Endothelial cell of umbilical vein (primary cell): Measurements from ENCODE around the gene NBEAL2. TPM values are rescaled to one million over a fixed set of nuclear protein-coding genes. Genes with fewer than 3 reads are reported as not detected.

Experiments used
- BruUV-seq: library from RNA; stranded (reverse); fragments of 400-500 nt; replicated peaks from 2 replicates; lab custom pipeline; 2021; lab: Mats Ljungman, UMichigan
- CTCF ChIA-PET: fragments of 300-600, 350-600 bp; sonication (Branson Sonifier 250); formaldehyde crosslinking; loops from one replicate; lab custom pipeline; 2021; ENCODE audit warnings: antibody characterized with exemption, inconsistent platforms; lab: Charles Lee
- POLR2A ChIA-PET: fragments of 300-600, 350-600 bp; sonication (Branson Sonifier 250); formaldehyde crosslinking; loops from one replicate; lab custom pipeline; 2021; ENCODE audit warnings: antibody characterized with exemption, inconsistent platforms; lab: Charles Lee
- DNase-seq: peaks from one replicate; pipeline ENCODE4 v3.0.0-alpha.2; 2011; ENCODE audit warnings: low read depth, low spot score
- FAIRE-seq: peaks from 2 replicates; lab custom pipeline; 2011; peaks lifted over from hg19 to GRCh38; lab: Jason Lieb, UNC
- H2AFZ ChIP-seq: 2 replicates; pipeline ENCODE4 v1.6.0; 2012; ENCODE audit warnings: low read depth, low read length, control low read depth, inconsistent platforms
- H3K27ac ChIP-seq: 2 replicates; pipeline ENCODE4 v1.5.1; 2011; ENCODE audit warnings: low read depth, mild to moderate bottlenecking, control low read depth, low read length, moderate library complexity; ENCODE audit not compliant: insufficient read depth
- H3K27me3 ChIP-seq, 2 experiments: 2 replicates each; pipeline versions ENCODE4 v1.6.0 to v1.6.1; 2011; ENCODE audit warnings: low read length in 2 of 2, mixed read lengths in 1 of 2; ENCODE audit not compliant: control insufficient read depth in 2 of 2, insufficient read depth in 2 of 2
- H3K36me3 ChIP-seq, 2 experiments: 2 replicates in 1 of 2; 3 replicates in 1 of 2; pipeline ENCODE4 v1.5.1; 2011; ENCODE audit warnings: low read length in 2 of 2, mild to moderate bottlenecking in 1 of 2, moderate library complexity in 1 of 2; ENCODE audit not compliant: control insufficient read depth in 2 of 2, insufficient read depth in 2 of 2; ENCODE audit errors: extremely low read depth in 1 of 2
- H3K4me1 ChIP-seq: 3 replicates; pipeline ENCODE4 v1.5.1; 2011; ENCODE audit warnings: mild to moderate bottlenecking, low read length; ENCODE audit not compliant: control insufficient read depth, insufficient read depth; ENCODE audit errors: extremely low read depth
- H3K4me2 ChIP-seq: 2 replicates; pipeline ENCODE4 v1.6.1; 2011; ENCODE audit warnings: low read length, control low read depth, mixed read lengths; ENCODE audit not compliant: insufficient read depth
- H3K4me3 ChIP-seq, 3 experiments: fragments of 200-600 bp in 1 of 3; sonication (generic), shearing (Covaris generic) in 1 of 3; replicated peaks in 1 of 3; 2 replicates each; pipeline ENCODE4 v1.5.1; 2011 to 2016; ENCODE audit warnings: control low read depth in 3 of 3, low read length in 3 of 3, mild to moderate bottlenecking in 2 of 3, inconsistent platforms in 1 of 3, low read depth in 1 of 3, moderate library complexity in 1 of 3; ENCODE audit not compliant: insufficient read depth in 1 of 3
- H3K79me2 ChIP-seq: 2 replicates; pipeline ENCODE4 v1.6.0; 2012; ENCODE audit warnings: low read length, inconsistent platforms; ENCODE audit not compliant: control insufficient read depth, insufficient read depth
- H3K9ac ChIP-seq: replicated peaks from 2 replicates; pipeline ENCODE3; 2011; ENCODE audit warnings: low read length, control low read depth; ENCODE audit not compliant: insufficient read depth; ENCODE audit errors: extremely low read depth
- H3K9me1 ChIP-seq: replicated peaks from 3 replicates; pipeline ENCODE4 v1.6.0; 2011; ENCODE audit warnings: mild to moderate bottlenecking, low read length; ENCODE audit not compliant: control insufficient read depth, insufficient read depth; ENCODE audit errors: extremely low read depth
- H3K9me3 ChIP-seq: replicated peaks from 2 replicates; pipeline ENCODE4 v1.5.1; 2012; ENCODE audit warnings: low read length, inconsistent platforms; ENCODE audit not compliant: control insufficient read depth, insufficient read depth
- H4K20me1 ChIP-seq: replicated peaks from 2 replicates; pipeline ENCODE3; 2011; ENCODE audit warnings: mild to moderate bottlenecking, low read length; ENCODE audit not compliant: control insufficient read depth, insufficient read depth; ENCODE audit errors: extremely low read depth
- CTCF ChIP-seq, 2 donors: IDR thresholded peaks; 1 replicate in 1 of 2; 2 replicates in 1 of 2; pipeline ENCODE4 v1.5.1; 2011; ENCODE audit warnings: low read length in 2 of 2, mild to moderate bottlenecking in 2 of 2, moderate library complexity in 2 of 2, control low read depth in 1 of 2, inconsistent platforms in 1 of 2, low read depth in 1 of 2; ENCODE audit not compliant: insufficient read depth in 1 of 2; ENCODE audit errors: extremely low read depth in 1 of 2
- EZH2 ChIP-seq: IDR thresholded peaks from 2 replicates; pipeline ENCODE4 v1.6.1; 2012; ENCODE audit warnings: borderline replicate concordance, low read depth, mild to moderate bottlenecking, moderate library complexity, low read length, inconsistent platforms; ENCODE audit not compliant: severe bottlenecking
- FOS ChIP-seq: IDR thresholded peaks from 2 replicates; pipeline ENCODE4 v1.6.1; 2011; ENCODE audit warnings: mild to moderate bottlenecking, low read length, moderate library complexity, borderline replicate concordance; ENCODE audit not compliant: insufficient read depth
- GATA2 ChIP-seq: IDR thresholded peaks from 2 replicates; pipeline ENCODE4 v1.7.0; 2011; ENCODE audit warnings: low read depth, mild to moderate bottlenecking, moderate library complexity, mixed read lengths, low read length; ENCODE audit not compliant: insufficient read length, insufficient read depth
- JUN ChIP-seq: IDR thresholded peaks from 2 replicates; pipeline ENCODE4 v1.6.1; 2011; ENCODE audit warnings: borderline replicate concordance, low read depth; ENCODE audit not compliant: insufficient read length, insufficient read depth
- MAX ChIP-seq: IDR thresholded peaks from 2 replicates; pipeline ENCODE4 v1.6.1; 2011; ENCODE audit not compliant: insufficient read depth, insufficient read length
- MYC ChIP-seq: IDR thresholded peaks from one replicate; pipeline ENCODE4 v1.6.1; 2011; ENCODE audit warnings: mild to moderate bottlenecking, low read depth, low read length
- POLR2A ChIP-seq: IDR thresholded peaks from 2 replicates; pipeline ENCODE4 v1.6.1; 2012; ENCODE audit warnings: low read depth, mild to moderate bottlenecking, control low read depth, low read length
- POLR2AphosphoS5 ChIP-seq: IDR thresholded peaks from 2 replicates; pipeline ENCODE4 v1.6.1; 2012; ENCODE audit warnings: low read depth, mild to moderate bottlenecking, control low read depth, low read length, moderate library complexity; ENCODE audit not compliant: insufficient read depth
- dilution Hi-C: fragments of 300-500 bp; cut with MboI; formaldehyde crosslinking; loops from one replicate; pipeline ENCODE4 v1.15.0; 2019; ENCODE audit warnings: low sequenced_read_pairs; ENCODE audit not compliant: extremely low pct_ligation_motif_present
- intact Hi-C: fragments of 100-400 bp; cut with micrococcal nuclease; formaldehyde crosslinking; loops from one replicate; pipeline ENCODE4 v1.10.0; 2022
- polyA plus RNA-seq, 4 experiments: library from polyadenylated mRNA; depleted of rRNA in 3 of 4; stranded (reverse) in 3 of 4; unstranded in 1 of 4; fragments of >200 nt; gene quantifications; 2 replicates each; pipeline versions ENCODE4 v1.2.1 to v1.2.3, GENCODE V29; 2011 to 2012; ENCODE audit warnings: missing spikeins in 1 of 4
- total RNA-seq: library from RNA; stranded (reverse); gene quantifications from 2 replicates; pipeline ENCODE4 v1.2.3, GENCODE V29; 2021

NBEAL2 gene
- total and polyA plus RNA-seq, 2 donors (not counting 3 experiments of a cell fraction or from before 2014, with no cell fraction given), result 48.0 to 84.7 TPM

- Histone ChIP-seq H3K79me2 (no peaks in the 10 kb centered on the region), H3K4me2 (no peak overlapping the region), H3K4me3 (no peak overlapping the region), H3K27me3 (no peaks in the 10 kb centered on the region), H3K27ac (peak overlapping the region; percentile 6), H2AFZ (no peak overlapping the region), H3K4me1 (peaks cover 11% of the 10 kb centered on the region), H3K36me3 (peaks cover 6 to 19% of the 10 kb centered on the region in 2 experiments), H4K20me1 (no peaks in the 10 kb centered on the region), H3K9me3 (no peaks in the 10 kb centered on the region), H3K9ac (no peak overlapping the region), H3K9me1 (no peaks in the 10 kb centered on the region)
- intact Hi-C loops (loop anchor here (10.0 kb wide), 1 partner anchor 358 kb away; no protein-coding TSS in a partner anchor), dilution Hi-C loops (no loop called here)
- no peak for TF ChIP-seq FOS
- TF ChIP-seq POLR2AphosphoS5, result no peak
- no peak for TF ChIP-seq POLR2A
- no peak for TF ChIP-seq MAX
- TF ChIP-seq JUN, result no peak
- TF ChIP-seq GATA2, result no peak
- no peak for TF ChIP-seq EZH2
- TF ChIP-seq CTCF (IDR thresholded peaks at IDR 0.05; ENCODE audit: extremely low read depth in 1 of 2, insufficient read depth in 1 of 2, low read depth in 1 of 2, low read length in 2 of 2), result no peak
- TF ChIP-seq MYC, result no peak
- FAIRE-seq, result no peak
- ChIA-PET CTCF (no interaction called here), POLR2A (no interaction called here)
- TSS peak; percentile 57 for BruUV-seq
- DNase-seq, result no peak
Observed at GRCh38 chr3:47016086-47016933, 36.8 kb downstream of the NBEAL2 start.
